IMR-90 (cell line): Measurements from ENCODE around the gene TRAF3IP1. TPM values are rescaled to one million over a fixed set of nuclear protein-coding genes. Genes with fewer than 3 reads are reported as not detected.

Experiments
- ATAC-seq: fragments of 200-7000 bp; cut with Tn5 transposase; 2 replicates; pipeline ENCODE4 v1.9.1; 2020; ENCODE audit warnings: low read depth, mild to moderate bottlenecking, moderate library complexity
- BruUV-seq: library from RNA; stranded (reverse); fragments of 400-500 nt; replicated peaks from 2 replicates; lab custom pipeline; 2021; lab: Mats Ljungman, UMichigan
- CTCF ChIA-PET: fragments of 300-600 bp; formaldehyde crosslinking; extraction: SDS; loops from one replicate; lab custom pipeline; 2021; ENCODE audit warnings: antibody characterized with exemption; lab: Yijun Ruan, JAX
- POLR2A ChIA-PET: fragments of 300-600 bp; sonication (Branson Sonifier 250); formaldehyde crosslinking; loops from one replicate; lab custom pipeline; 2022; ENCODE audit warnings: antibody characterized with exemption; ENCODE audit not compliant: unreplicated experiment; lab: Charles Lee
- DNase-seq: peaks from one replicate; pipeline ENCODE4 v3.0.0; 2013
- H2AFZ ChIP-seq: replicated peaks from 2 replicates; pipeline ENCODE3; 2013; ENCODE audit warnings: low read length, mild to moderate bottlenecking; ENCODE audit not compliant: poor library complexity
- H2AK5ac ChIP-seq: 2 replicates; pipeline ENCODE4 v1.6.1; 2013; ENCODE audit warnings: low read depth, low read length, inconsistent platforms
- H2AK9ac ChIP-seq: replicated peaks from 2 replicates; pipeline ENCODE3; 2013; ENCODE audit warnings: mild to moderate bottlenecking, low read depth, low read length, moderate library complexity; ENCODE audit not compliant: poor library complexity
- H2BK120ac ChIP-seq: 2 replicates; pipeline ENCODE4 v1.6.1; 2013; ENCODE audit warnings: low read depth, low read length, inconsistent platforms
- H2BK15ac ChIP-seq: 3 replicates; pipeline ENCODE4 v1.6.1; 2013; ENCODE audit warnings: low read depth, low read length, inconsistent platforms
- H2BK20ac ChIP-seq: 2 replicates; pipeline ENCODE4 v1.6.1; 2013; ENCODE audit warnings: low read depth, mild to moderate bottlenecking, inconsistent platforms, low read length, moderate library complexity
- H2BK5ac ChIP-seq: 2 replicates; pipeline ENCODE4 v1.6.1; 2013; ENCODE audit warnings: mild to moderate bottlenecking, low read depth, low read length, inconsistent platforms; ENCODE audit not compliant: poor library complexity, severe bottlenecking
- H3K14ac ChIP-seq: replicated peaks from 2 replicates; pipeline ENCODE4 v1.6.1; 2013; ENCODE audit warnings: low read depth, low read length, inconsistent platforms
- H3K18ac ChIP-seq: 2 replicates; pipeline ENCODE4 v1.6.1; 2013; ENCODE audit warnings: low read depth, low read length, control low read depth
- H3K23ac ChIP-seq: 2 replicates; pipeline ENCODE4 v1.6.1; 2013; ENCODE audit warnings: low read depth, low read length, inconsistent platforms
- H3K27ac ChIP-seq: 2 replicates; pipeline ENCODE4 v1.5.1; 2013; ENCODE audit warnings: mild to moderate bottlenecking, control low read depth, low read length; ENCODE audit not compliant: insufficient read depth
- H3K27me3 ChIP-seq: 2 replicates; pipeline ENCODE4 v1.6.1; 2013; ENCODE audit warnings: low read length; ENCODE audit not compliant: control insufficient read depth, insufficient read depth
- H3K36me3 ChIP-seq: 2 replicates; pipeline ENCODE4 v1.6.1; 2013; ENCODE audit warnings: low read length, mixed read lengths; ENCODE audit not compliant: control insufficient read depth, insufficient read depth
- H3K4ac ChIP-seq: 2 replicates; pipeline ENCODE4 v1.6.1; 2013; ENCODE audit warnings: low read depth, low read length, inconsistent platforms
- H3K4me1 ChIP-seq: 2 replicates; pipeline ENCODE4 v1.6.1; 2013; ENCODE audit warnings: low read length, mixed read lengths; ENCODE audit not compliant: control insufficient read depth, insufficient read depth
- H3K4me2 ChIP-seq: 2 replicates; pipeline ENCODE4 v1.6.1; 2013; ENCODE audit warnings: low read depth, mild to moderate bottlenecking, control low read depth, low read length, moderate library complexity
- H3K4me3 ChIP-seq: 2 replicates; pipeline ENCODE4 v1.5.1; 2013; ENCODE audit warnings: low read depth, mild to moderate bottlenecking, control low read depth, low read length, moderate library complexity; ENCODE audit not compliant: insufficient read depth
- H3K56ac ChIP-seq: 2 replicates; pipeline ENCODE4 v1.6.1; 2013; ENCODE audit warnings: low read length, inconsistent platforms; ENCODE audit not compliant: insufficient read depth; ENCODE audit errors: extremely low read depth
- H3K79me1 ChIP-seq, 2 experiments: 2 replicates each; pipeline ENCODE4 v1.6.1; 2013; ENCODE audit warnings: low read length in 2 of 2, inconsistent platforms in 1 of 2, low read depth in 1 of 2
- H3K9ac ChIP-seq: 2 replicates; pipeline ENCODE4 v1.6.1; 2013; ENCODE audit warnings: low read depth, low read length, control low read depth
- H3K9me1 ChIP-seq: 2 replicates; pipeline ENCODE4 v1.6.1; 2013; ENCODE audit warnings: low read length, inconsistent platforms; ENCODE audit not compliant: insufficient read depth
- H3K9me3 ChIP-seq: 2 replicates; pipeline ENCODE4 v1.6.1; 2013; ENCODE audit warnings: low read length; ENCODE audit not compliant: control insufficient read depth, insufficient read depth
- H4K20me1 ChIP-seq: 2 replicates; pipeline ENCODE4 v1.6.1; 2013; ENCODE audit warnings: low read length, inconsistent platforms; ENCODE audit not compliant: insufficient read depth
- H4K5ac ChIP-seq: 2 replicates; pipeline ENCODE4 v1.6.1; 2013; ENCODE audit warnings: mild to moderate bottlenecking, low read depth, low read length, control low read depth
- H4K8ac ChIP-seq, 2 experiments: 2 replicates each; pipeline ENCODE4 v1.6.1; 2013; ENCODE audit warnings: low read depth in 2 of 2, low read length in 2 of 2, control low read depth in 1 of 2, inconsistent platforms in 1 of 2
- H4K91ac ChIP-seq: 2 replicates; pipeline ENCODE4 v1.6.1; 2013; ENCODE audit warnings: low read depth, low read length, inconsistent platforms; ENCODE audit not compliant: insufficient read depth
- MAZ ChIP-seq: IDR thresholded peaks from 2 replicates; pipeline ENCODE4 v1.6.1; 2012; ENCODE audit warnings: low read depth, mild to moderate bottlenecking, low read length, improper control_type of control experiment, moderate library complexity, borderline replicate concordance
- RCOR1 ChIP-seq: IDR thresholded peaks from 2 replicates; pipeline ENCODE4 v1.6.1; 2012; ENCODE audit warnings: mild to moderate bottlenecking, low read length, improper control_type of control experiment; ENCODE audit not compliant: insufficient replicate concordance
- WGBS, 2 experiments: methylation state at CpG; one replicate each; pipeline versions ENCODE4 v1.1.5 to v1.1.7; 2013; ENCODE audit warnings: missing lambda C conversion rate in 2 of 2; ENCODE audit not compliant: insufficient read length in 1 of 2; ENCODE audit errors: extremely low coverage in 2 of 2; 5-methylcytosine and 5-hydroxymethylcytosine counted together
- dilution Hi-C: fragments of 300-500 bp; cut with HindIII; formaldehyde crosslinking; loops from one replicate; pipeline ENCODE4 v1.14.3; 2018; ENCODE audit warnings: low sequenced_read_pairs; ENCODE audit not compliant: unreplicated experiment
- in situ Hi-C: fragments of 300-500 bp; cut with MboI; formaldehyde crosslinking; loops from 3 replicates; pipeline ENCODE4 v1.14.3; 2019; ENCODE audit warnings: low sequenced_read_pairs, inconsistent platforms, mixed read lengths
- intact Hi-C: fragments of 100-400 bp; cut with micrococcal nuclease; formaldehyde crosslinking; loops from 2 replicates; pipeline ENCODE4 v1.10.0; 2022
- polyA plus RNA-seq, 3 experiments: library from polyadenylated mRNA; depleted of rRNA; stranded (reverse); fragments of >200 nt; gene quantifications; 2 replicates each; pipeline ENCODE4 v1.2.3, GENCODE V29; 2012; ENCODE audit warnings: low replicate concordance in 1 of 3
- total RNA-seq: library from RNA; depleted of rRNA; stranded (reverse); fragments of >200 nt; gene quantifications from 2 replicates; pipeline ENCODE4 v1.2.3, GENCODE V29; 2012

The TRAF3IP1 gene
- total and polyA plus RNA-seq, 2 of the 4 experiments (the other 2 are of a cell fraction) = 5.9 to 8.3 TPM

GRCh38 chr2:238320648-238321281 lies 447 bp downstream of the TRAF3IP1 start:
- Histone ChIP-seq H3K9ac (peak overlapping the region; percentile 65), H3K36me3 (peaks cover 4% of the 10 kb centered on the region; the same call in 1 of the 2 replicates), H2AK9ac (peak overlapping the region; percentile 23), H4K20me1 (no peaks in the 10 kb centered on the region), H2BK20ac (no peak overlapping the region), H3K4me2 (peak overlapping the region; percentile 75), H3K56ac (no peak overlapping the region), H3K23ac (peak overlapping the region; percentile 8; the same call in 1 of the 2 replicates), H3K4ac (no peak overlapping the region), H3K18ac (no peak overlapping the region), H3K4me1 (peaks cover 7% of the 10 kb centered on the region), H2BK5ac (no peak overlapping the region), H2BK15ac (no peak overlapping the region), H3K9me3 (no peaks in the 10 kb centered on the region), H2AK5ac (no peak overlapping the region), H3K79me1 (peaks cover 12 to 33% of the 10 kb centered on the region in 2 experiments), H3K27me3 (peaks cover 5% of the 10 kb centered on the region), H3K27ac (no peak overlapping the region; the same call in 1 of the 2 replicates), H2AFZ (peak overlapping the region; percentile 97), H3K14ac (peak overlapping the region; percentile 14; the same call in 1 of the 2 replicates), H4K91ac (no peak overlapping the region), H3K4me3 (peak overlapping the region; percentile 74), H2BK120ac (no peak overlapping the region), H4K8ac (peak overlapping the region in 1 of 2 experiments; percentile 20; a peak in 1 of 4 replicates), H3K9me1 (peaks cover 20% of the 10 kb centered on the region), H4K5ac (no peak overlapping the region)
- dilution Hi-C loops = no loop called here
- in situ Hi-C loops = no loop called here
- TF ChIP-seq RCOR1 (no peak), MAZ (no peak)
- ATAC-seq (peak; percentile 35), DNase-seq (peak; percentile 8)
- ChIA-PET POLR2A (no interaction called here), CTCF (no interaction called here)
- intact Hi-C loops = loop anchor here (1.0 kb wide), 1 partner anchor 32 kb away; the partner anchor contains the start of gene PER2
- 2% methylated on average over 22 of the region's 65 CpGs; no CpG with 5 or more reads in 1 of the 2 experiments for WGBS, 2 experiments
- BruUV-seq = no TSS peak
